ENCODE measurements around the gene WHRN. TPM values are rescaled to one million over a fixed set of nuclear protein-coding genes. Genes with fewer than 3 reads are reported as not detected.

The WHRN gene
- total and polyA plus RNA-seq, 2 of the 13 experiments (the other 11 are each of a cell fraction or from before 2014, with no cell fraction given), result 2.3 to 5.3 TPM

- BruUV-seq (replicated peaks), result no TSS peak
- no peak overlapping the region for H3K4me3 ChIP-seq (replicated peaks in 1 of 3; ENCODE audit: insufficient read depth in 1 of 3, low read depth in 2 of 3, low read length in 3 of 3)
- H2AFZ ChIP-seq (ENCODE audit: low read length), result no peak overlapping the region
- TF ChIP-seq FOSL1 (CRISPR knock-in tag; IDR thresholded peaks at IDR 0.05; ENCODE audit: borderline replicate concordance), result no peak
- TF ChIP-seq ZNF768 (CRISPR knock-in tag; IDR thresholded peaks at IDR 0.05), result peak; percentile 93
- no peak for TF ChIP-seq ZNF430 (CRISPR knock-in tag; IDR thresholded peaks at IDR 0.05)
- DNase-seq (ENCODE audit: low spot score) (no peak), ATAC-seq (no peak), FAIRE-seq (no peak)
- H3K9ac ChIP-seq (ENCODE audit: insufficient read depth, low read depth, low read length), result no peak overlapping the region
- CTCF ChIA-PET (ENCODE audit: low intra/inter-chr PET ratio, low total read pairs), result no interaction called here
- H3K9me3 ChIP-seq (ENCODE audit: low read length), result no peaks in the 10 kb centered on the region
- H3K27me3 ChIP-seq (ENCODE audit: control insufficient read depth in 1 of 2, insufficient read depth in 2 of 2, low read length in 2 of 2), result no peaks in the 10 kb centered on the region
- H3K36me3 ChIP-seq (replicated peaks in 1 of 2; ENCODE audit: control insufficient read depth in 1 of 2, insufficient read depth in 2 of 2, low read length in 2 of 2), result no peaks in the 10 kb centered on the region
- H4K20me1 ChIP-seq (ENCODE audit: insufficient read depth, low read length), result no peaks in the 10 kb centered on the region
- 90% methylated on average over 6 of the region's 18 CpGs for WGBS (ENCODE audit: low lambda C conversion rate)
- intact Hi-C loops (cut with micrococcal nuclease; ENCODE audit: unreplicated experiment), result no loop called here
- H3K79me2 ChIP-seq (ENCODE audit: insufficient read depth, low read length), result no peaks in the 10 kb centered on the region
- no peak overlapping the region for H3K27ac ChIP-seq (ENCODE audit: extremely low read length, insufficient read depth, low read length)
- H3K4me2 ChIP-seq (ENCODE audit: low read depth, low read length), result no peak overlapping the region
- in situ Hi-C loops (cut with HindIII; ENCODE audit: extremely low pct_ligation_motif_present, low pct_unique_long_range_greater_than_20kb), result loop anchor here (25.0 kb wide), 1 partner anchor 586 kb away; no protein-coding TSS in a partner anchor
- POLR2A ChIA-PET, result no interaction called here
- H3K4me1 ChIP-seq (ENCODE audit: insufficient read depth, low read length), result no peaks in the 10 kb centered on the region
These were observed 79.0 kb downstream of the WHRN start for GRCh38 chr9:114426046-114426948.

DNA sequence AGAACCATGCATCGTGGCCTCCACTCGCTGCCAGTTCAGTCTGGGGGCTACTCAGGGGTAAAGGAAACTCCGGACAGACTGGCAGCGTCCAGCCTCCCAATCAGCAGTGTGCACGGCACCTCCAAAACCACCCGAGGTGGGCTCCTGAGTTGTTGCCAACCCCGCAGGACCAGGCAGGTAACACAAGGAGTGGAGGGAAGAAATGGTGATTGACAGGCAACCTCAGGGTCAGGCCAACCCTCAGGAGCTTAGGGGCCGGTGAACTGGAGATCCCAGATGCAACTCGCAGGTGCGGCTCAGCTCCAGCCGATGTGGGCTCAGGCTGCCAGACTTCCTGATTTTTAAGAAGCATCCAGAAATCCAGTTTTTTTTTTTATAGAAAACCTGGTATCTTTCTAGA is 80.1 kb downstream of the WHRN start:
- ChIA-PET CTCF (ENCODE audit: low intra/inter-chr PET ratio, low total read pairs) (no interaction called here), POLR2A (no interaction called here)
- no peak overlapping the region for H2AFZ ChIP-seq (ENCODE audit: low read length)
- ATAC-seq, result no peak
- H3K4me1 ChIP-seq (ENCODE audit: insufficient read depth, low read length), result no peaks in the 10 kb centered on the region
- no TSS peak for BruUV-seq (replicated peaks)
- H3K4me2 ChIP-seq (ENCODE audit: low read depth, low read length), result no peak overlapping the region
- intact Hi-C loops (cut with micrococcal nuclease; ENCODE audit: unreplicated experiment), result no loop called here
- H3K4me3 ChIP-seq (replicated peaks in 1 of 3; ENCODE audit: insufficient read depth in 1 of 3, low read depth in 2 of 3, low read length in 3 of 3), result no peak overlapping the region
- H3K27me3 ChIP-seq (ENCODE audit: control insufficient read depth in 1 of 2, insufficient read depth in 2 of 2, low read length in 2 of 2), result no peaks in the 10 kb centered on the region
- no peak overlapping the region for H3K27ac ChIP-seq (ENCODE audit: extremely low read length, insufficient read depth, low read length)
- no peaks in the 10 kb centered on the region for H3K9me3 ChIP-seq (ENCODE audit: low read length)
- in situ Hi-C loops (cut with HindIII; ENCODE audit: extremely low pct_ligation_motif_present, low pct_unique_long_range_greater_than_20kb), result loop anchor here (25.0 kb wide), 1 partner anchor 587 kb away; no protein-coding TSS in a partner anchor
- DNase-seq (ENCODE audit: low spot score), result no peak
- no peak overlapping the region for H3K9ac ChIP-seq (ENCODE audit: insufficient read depth, low read depth, low read length)
- no peaks in the 10 kb centered on the region for H3K36me3 ChIP-seq (replicated peaks in 1 of 2; ENCODE audit: control insufficient read depth in 1 of 2, insufficient read depth in 2 of 2, low read length in 2 of 2)
- no peaks in the 10 kb centered on the region for H3K79me2 ChIP-seq (ENCODE audit: insufficient read depth, low read length)
- TF ChIP-seq SRY (CRISPR knock-in tag; IDR thresholded peaks at IDR 0.05) (no peak), NR2F1 (CRISPR knock-in tag; IDR thresholded peaks at IDR 0.05) (no peak), ZNF207 (IDR thresholded peaks at IDR 0.05; ENCODE audit: borderline replicate concordance) (no peak), ZNF512B (CRISPR knock-in tag; IDR thresholded peaks at IDR 0.05; ENCODE audit: borderline replicate concordance) (no peak), RELA (CRISPR knock-in tag; IDR thresholded peaks at IDR 0.05) (no peak), GABPA (IDR thresholded peaks at IDR 0.05; ENCODE audit: low read depth, low read length) (no peak), GABPA (CRISPR knock-in tag; IDR thresholded peaks at IDR 0.05; ENCODE audit: low read depth) (no peak), ELF1 (CRISPR knock-in tag; IDR thresholded peaks at IDR 0.05) (no peak), GTF3A (CRISPR knock-in tag; conservative IDR thresholded peaks at IDR 0.05) (no peak)
- no peak for FAIRE-seq
- H4K20me1 ChIP-seq (ENCODE audit: insufficient read depth, low read length), result no peaks in the 10 kb centered on the region
- WGBS (ENCODE audit: low lambda C conversion rate), result 83% methylated on average over 10 of the region's 11 CpGs

Measured in HepG2 (cell line).